Measurements from ENCODE around the gene PDGFB.

PDGFB gene

GRCh38 chr22:39212721-39213376, 31.9 kb downstream of the PDGFB start:
- CTCF ChIA-PET, result no interaction called here
- Mint-ChIP-seq H3K9me3 (peaks cover 3% of the 10 kb centered on the region), H3K27me3 (peaks cover 61% of the 10 kb centered on the region), H3K4me1 (peaks cover 3% of the 10 kb centered on the region), H3K36me3 (peaks cover 1% of the 10 kb centered on the region), H3K27ac (no peak overlapping the region), H3K4me3 (no peak overlapping the region)
- peak; percentile 14 for DNase-seq

- Mint-ChIP-seq H3K4me1 (peaks cover 28% of the 10 kb centered on the region), H3K27me3 (peaks cover 52% of the 10 kb centered on the region), H3K4me3 (no peak overlapping the region), H3K27ac (no peak overlapping the region), H3K9me3 (no peaks in the 10 kb centered on the region), H3K36me3 (no peaks in the 10 kb centered on the region)
- peak; percentile 16 for DNase-seq
- CTCF ChIA-PET, result interaction anchor here (2.4 kb wide), 1 partner anchor 39 kb away, joined by 7 read pairs; no protein-coding TSS in a partner anchor
Measured at GRCh38 chr22:39209756-39210155, 35.0 kb downstream of the PDGFB start.

- H3K4me3 Mint-ChIP-seq, result no peak overlapping the region
Measured at GRCh38 chr22:39208013-39208680, 36.6 kb downstream of the PDGFB start.

GRCh38 chr22:39207141-39208012, 37.4 kb downstream of the PDGFB start:
- Mint-ChIP-seq H3K9me3 (no peaks in the 10 kb centered on the region), H3K4me3 (no peak overlapping the region), H3K36me3 (no peaks in the 10 kb centered on the region), H3K27me3 (peaks cover 51% of the 10 kb centered on the region), H3K27ac (no peak overlapping the region), H3K4me1 (peaks cover 32% of the 10 kb centered on the region)
- CTCF ChIA-PET, result interaction anchor here (1.1 to 2.4 kb wide), 2 partner anchors 36 to 112 kb away, joined by 4 to 7 read pairs; partner anchors contain the start of gene RPL3
- DNase-seq, result no peak

More at GRCh38 chr22:39208013-39208680, 36.6 kb downstream of the PDGFB start:
- CTCF ChIA-PET, result interaction anchor here (0.7 to 2.4 kb wide), 3 partner anchors 9 to 111 kb away, joined by 3 to 7 read pairs (median 4); partner anchors contain the start of gene RPL3
- H3K27ac Mint-ChIP-seq, result peak overlapping the region; percentile 68
- peaks cover 32% of the 10 kb centered on the region for H3K4me1 Mint-ChIP-seq
- H3K27me3 Mint-ChIP-seq, result peaks cover 51% of the 10 kb centered on the region
- H3K36me3 Mint-ChIP-seq, result no peaks in the 10 kb centered on the region
- no peaks in the 10 kb centered on the region for H3K9me3 Mint-ChIP-seq
- no peak for DNase-seq

- H3K36me3 Mint-ChIP-seq, result no peaks in the 10 kb centered on the region
- H3K27me3 Mint-ChIP-seq, result peaks cover 51% of the 10 kb centered on the region
- peaks cover 32% of the 10 kb centered on the region for H3K4me1 Mint-ChIP-seq
- no peaks in the 10 kb centered on the region for H3K9me3 Mint-ChIP-seq
- CTCF ChIA-PET, result no interaction called here
- H3K27ac Mint-ChIP-seq, result no peak overlapping the region
- H3K4me3 Mint-ChIP-seq, result no peak overlapping the region
- DNase-seq, result no peak
Measured at GRCh38 chr22:39206491-39206890, 38.3 kb downstream of the PDGFB start.

GRCh38 chr22:39205344-39206021, 39.3 kb downstream of the PDGFB start:
- H3K27ac Mint-ChIP-seq, result no peak overlapping the region
- H3K27me3 Mint-ChIP-seq, result peaks cover 51% of the 10 kb centered on the region
- peaks cover 32% of the 10 kb centered on the region for H3K4me1 Mint-ChIP-seq
- H3K4me3 Mint-ChIP-seq, result no peak overlapping the region
- H3K36me3 Mint-ChIP-seq, result no peaks in the 10 kb centered on the region
- CTCF ChIA-PET, result interaction anchor here (1.3 kb wide), 1 partner anchor 34 kb away, joined by 4 read pairs; no protein-coding TSS in a partner anchor
- H3K9me3 Mint-ChIP-seq, result no peaks in the 10 kb centered on the region
- DNase-seq, result peak; percentile 37

GRCh38 chr22:39204216-39204615, 40.6 kb downstream of the PDGFB start:
- no peak overlapping the region for H3K27ac Mint-ChIP-seq
- peaks cover 32% of the 10 kb centered on the region for H3K4me1 Mint-ChIP-seq

GRCh38 chr22:39197578-39197977, 47.2 kb downstream of the PDGFB start:
- peaks cover 44% of the 10 kb centered on the region for H3K27me3 Mint-ChIP-seq
- DNase-seq, result no peak
- CTCF ChIA-PET, result no interaction called here
- H3K9me3 Mint-ChIP-seq, result peaks cover 3% of the 10 kb centered on the region
- H3K4me1 Mint-ChIP-seq, result peaks cover 2% of the 10 kb centered on the region
- H3K27ac Mint-ChIP-seq, result no peak overlapping the region
- no peak overlapping the region for H3K4me3 Mint-ChIP-seq
- no peaks in the 10 kb centered on the region for H3K36me3 Mint-ChIP-seq

More at GRCh38 chr22:39204216-39204615, 40.6 kb downstream of the PDGFB start:
- DNase-seq, result no peak
- H3K27me3 Mint-ChIP-seq, result peaks cover 51% of the 10 kb centered on the region
- CTCF ChIA-PET, result no interaction called here
- H3K9me3 Mint-ChIP-seq, result no peaks in the 10 kb centered on the region
- H3K36me3 Mint-ChIP-seq, result no peaks in the 10 kb centered on the region
- H3K4me3 Mint-ChIP-seq, result no peak overlapping the region

- CTCF ChIA-PET, result no interaction called here
- Mint-ChIP-seq H3K27ac (no peak overlapping the region), H3K4me1 (peaks cover 2% of the 10 kb centered on the region), H3K4me3 (no peak overlapping the region), H3K27me3 (peaks cover 62% of the 10 kb centered on the region), H3K36me3 (no peaks in the 10 kb centered on the region), H3K9me3 (peaks cover 3% of the 10 kb centered on the region)
- no peak for DNase-seq
Measured at GRCh38 chr22:39194098-39194497, 50.7 kb downstream of the PDGFB start.

GRCh38 chr22:39188809-39189208, 56.0 kb downstream of the PDGFB start:
- no peaks in the 10 kb centered on the region for H3K36me3 Mint-ChIP-seq
- H3K4me1 Mint-ChIP-seq, result no peaks in the 10 kb centered on the region
- no peaks in the 10 kb centered on the region for H3K9me3 Mint-ChIP-seq
- H3K4me3 Mint-ChIP-seq, result no peak overlapping the region
- H3K27me3 Mint-ChIP-seq, result peaks cover 76% of the 10 kb centered on the region
- no peak for DNase-seq
- H3K27ac Mint-ChIP-seq, result no peak overlapping the region
- CTCF ChIA-PET, result no interaction called here

GRCh38 chr22:39185601-39186012, 59.2 kb downstream of the PDGFB start:
- Mint-ChIP-seq H3K36me3 (no peaks in the 10 kb centered on the region), H3K27me3 (peaks cover 60% of the 10 kb centered on the region), H3K9me3 (no peaks in the 10 kb centered on the region), H3K4me1 (no peaks in the 10 kb centered on the region), H3K27ac (no peak overlapping the region), H3K4me3 (no peak overlapping the region)
- CTCF ChIA-PET, result interaction anchor here (0.6 kb wide), 1 partner anchor 1239 kb away, joined by 4 read pairs; no protein-coding TSS in a partner anchor
- DNase-seq, result no peak

GRCh38 chr22:39184586-39185577, 59.9 kb downstream of the PDGFB start:
- Mint-ChIP-seq H3K4me3 (no peak overlapping the region), H3K9me3 (no peaks in the 10 kb centered on the region), H3K27ac (no peak overlapping the region), H3K36me3 (no peaks in the 10 kb centered on the region), H3K4me1 (no peaks in the 10 kb centered on the region), H3K27me3 (peaks cover 59% of the 10 kb centered on the region)
- CTCF ChIA-PET, result interaction anchor here (1.1 kb wide), 1 partner anchor 14 kb away, joined by 3 read pairs; no protein-coding TSS in a partner anchor
- no peak for DNase-seq

All from activated naive CD4-positive, alpha-beta T cell treated with anti-CD3 and anti-CD28 coated beads, Interleukin-2, amount 10 ng/mL, durations not matched to agents 7 days and 5 days (primary cell).